NK-92 (cell line): ENCODE measurements around the gene C5orf22.
"Not testable (repeated sequence)": the region's sequence is repeated elsewhere in the genome, so short reads cannot be mapped to it uniquely, and the experiment has no call there.

Source experiments
- DNase-seq: peaks from one replicate; lab custom pipeline; 2025; ENCODE audit not compliant: unreplicated experiment; lab: John Stamatoyannopoulos, UW

Gene C5orf22

GRCh38 chr5:31553863-31554262 lies 21.8 kb downstream of the C5orf22 start:
- DNase-seq: no peak

- DNase-seq: no peak
These were observed 22.5 kb downstream of the C5orf22 start for GRCh38 chr5:31554552-31554951.

- DNase-seq: no peak
These were observed 24.4 kb downstream of the C5orf22 start for GRCh38 chr5:31556461-31556860.

- no peak for DNase-seq
These were observed 27.8 kb downstream of the C5orf22 start for GRCh38 chr5:31559942-31560341.

- DNase-seq: no peak
These were observed 29.8 kb downstream of the C5orf22 start for GRCh38 chr5:31561946-31562345.

- DNase-seq: no peak
These were observed 31.1 kb downstream of the C5orf22 start for GRCh38 chr5:31563216-31563615.

- DNase-seq: not testable (repeated sequence)
These were observed 34.3 kb downstream of the C5orf22 start for GRCh38 chr5:31566362-31566761.

GRCh38 chr5:31568302-31568835 lies 36.3 kb downstream of the C5orf22 start:
- no peak for DNase-seq

GRCh38 chr5:31569068-31569467 lies 37.0 kb downstream of the C5orf22 start:
- no peak for DNase-seq

GRCh38 chr5:31573494-31574142 lies 41.5 kb downstream of the C5orf22 start:
- no peak for DNase-seq

GRCh38 chr5:31574772-31575171 lies 42.7 kb downstream of the C5orf22 start:
- DNase-seq: no peak

GRCh38 chr5:31577438-31577837 lies 45.3 kb downstream of the C5orf22 start:
- DNase-seq: no peak

- no peak for DNase-seq
These were observed 47.5 kb downstream of the C5orf22 start for GRCh38 chr5:31579558-31579957.

GRCh38 chr5:31581498-31582099 lies 49.5 kb downstream of the C5orf22 start:
- no peak for DNase-seq

GRCh38 chr5:31583129-31583528 lies 51.0 kb downstream of the C5orf22 start:
- DNase-seq: no peak

- no peak for DNase-seq
These were observed 53.2 kb downstream of the C5orf22 start for GRCh38 chr5:31585166-31585894.

GRCh38 chr5:31585895-31586270 lies 53.8 kb downstream of the C5orf22 start:
- DNase-seq: no peak

- DNase-seq: no peak
These were observed 55.4 kb downstream of the C5orf22 start for GRCh38 chr5:31587546-31587945.

- DNase-seq: no peak
These were observed 61.6 kb downstream of the C5orf22 start for GRCh38 chr5:31593665-31594064.

GRCh38 chr5:31596354-31596753 lies 64.3 kb downstream of the C5orf22 start:
- DNase-seq: no peak

- DNase-seq: no peak
These were observed 66.8 kb downstream of the C5orf22 start for GRCh38 chr5:31598640-31599611.
